HCT116 (cell line): ENCODE data around the gene C19orf25. TPM values are rescaled to one million over a fixed set of nuclear protein-coding genes. Genes with fewer than 3 reads are reported as not detected.

Source experiments
- ATAC-seq: fragments of 200-7000 bp; cut with Tn5 transposase; 2 replicates; pipeline ENCODE4 v1.9.1; 2020; ENCODE audit warnings: mild to moderate bottlenecking, moderate library complexity
- BruUV-seq: library from RNA; stranded (reverse); fragments of 400-500 nt; replicated peaks from 2 replicates; lab custom pipeline; 2021; lab: Mats Ljungman, UMichigan
- CTCF ChIA-PET: fragments of 300-600 bp; sonication (Branson Sonifier 250); formaldehyde crosslinking; loops from one replicate; lab custom pipeline; 2021; ENCODE audit warnings: antibody characterized with exemption; lab: Charles Lee
- POLR2A ChIA-PET: fragments of 300-600, 350-600 bp; sonication (Branson Sonifier 250); formaldehyde crosslinking; loops from one replicate; lab custom pipeline; 2021; ENCODE audit warnings: antibody characterized with exemption; lab: Charles Lee
- RAD21 ChIA-PET, 2 experiments: fragments of 300-600 bp; sonication (Branson Sonifier 250); formaldehyde crosslinking; loops; one replicate each; lab custom pipeline; 2023; ENCODE audit warnings: low total read pairs in 2 of 2; ENCODE audit not compliant: uncharacterized antibody in 2 of 2, unreplicated experiment in 2 of 2, low non-redundant PET in 1 of 2; lab: Charles Lee
- DNase-seq: peaks from one replicate; pipeline ENCODE4 v3.0.0-alpha.2; 2010; ENCODE audit warnings: low read depth, low spot score
- H2AFZ ChIP-seq: fragments of 200-600 bp; shearing (Covaris generic), sonication (generic); 2 replicates; pipeline ENCODE4 v1.6.1; 2017; ENCODE audit warnings: low read depth, mixed run types, mixed read lengths, antibody characterized with exemption, low read length; ENCODE audit not compliant: poor library complexity, severe bottlenecking
- H3K27ac ChIP-seq: 2 replicates; pipeline ENCODE4 v1.5.1; 2012; ENCODE audit warnings: low read depth, low read length
- H3K27me3 ChIP-seq: fragments of 200-600 bp; sonication (generic); 2 replicates; pipeline ENCODE4 v1.6.1; 2016; ENCODE audit warnings: mixed run types, low read length, mixed read lengths; ENCODE audit not compliant: insufficient read depth
- H3K36me3 ChIP-seq, 2 experiments: fragments of 200-500 bp in 1 of 2; fragments of 200-600 bp in 1 of 2; sonication (Bioruptor generic) in 1 of 2; sonication (generic) in 1 of 2; 2 replicates each; pipeline versions ENCODE4 v1.5.1 to v1.6.1; 2014 to 2016; ENCODE audit warnings: low read length in 2 of 2, inconsistent platforms in 1 of 2, mixed read lengths in 1 of 2, mixed run types in 1 of 2; ENCODE audit not compliant: insufficient read depth in 2 of 2, control insufficient read depth in 1 of 2
- H3K4me1 ChIP-seq, 2 experiments: fragments of 200-600 bp in 1 of 2; sonication (generic) in 1 of 2; 2 replicates each; pipeline versions ENCODE4 v1.5.1 to v1.6.1; 2012 to 2017; ENCODE audit warnings: low read length in 2 of 2, inconsistent platforms in 1 of 2, mild to moderate bottlenecking in 1 of 2, mixed read lengths in 1 of 2, mixed run types in 1 of 2, moderate library complexity in 1 of 2; ENCODE audit not compliant: insufficient read depth in 2 of 2, control insufficient read depth in 1 of 2
- H3K4me2 ChIP-seq: fragments of 200-600 bp; sonication (generic); 2 replicates; pipeline ENCODE4 v1.6.1; 2017; ENCODE audit warnings: mixed run types, low read length, mixed read lengths
- H3K4me3 ChIP-seq, 2 experiments: fragments of 200-600 bp in 1 of 2; sonication (generic) in 1 of 2; replicated peaks in 1 of 2; 2 replicates each; pipeline ENCODE4 v1.5.1; 2011 to 2016; ENCODE audit warnings: low read length in 2 of 2, control low read depth in 1 of 2, low read depth in 1 of 2, mild to moderate bottlenecking in 1 of 2, mixed read lengths in 1 of 2, mixed run types in 1 of 2
- H3K79me2 ChIP-seq: fragments of 200-600 bp; sonication (generic); 2 replicates; pipeline ENCODE4 v1.6.1; 2017; ENCODE audit warnings: mild to moderate bottlenecking, mixed run types, low read length, moderate library complexity, mixed read lengths; ENCODE audit not compliant: insufficient read depth
- H3K9ac ChIP-seq: fragments of 200-600 bp; sonication (generic); 2 replicates; pipeline ENCODE4 v1.6.1; 2016; ENCODE audit warnings: low read length, mixed read lengths
- H3K9me2 ChIP-seq: fragments of 200-600 bp; sonication (generic), shearing (Covaris generic); 2 replicates; pipeline ENCODE4 v1.6.1; 2017; ENCODE audit warnings: mixed run types, mild to moderate bottlenecking, moderate library complexity; ENCODE audit not compliant: insufficient read depth
- H3K9me3 ChIP-seq, 2 experiments: fragments of 200-500 bp in 1 of 2; fragments of 200-600 bp in 1 of 2; sonication (Bioruptor generic) in 1 of 2; sonication (generic) in 1 of 2; 2 replicates each; pipeline ENCODE4 v1.6.1; 2014 to 2017; ENCODE audit warnings: low read length in 2 of 2, mixed read lengths in 2 of 2, inconsistent platforms in 1 of 2, low read depth in 1 of 2, mild to moderate bottlenecking in 1 of 2, mixed run types in 1 of 2, moderate library complexity in 1 of 2; ENCODE audit not compliant: control insufficient read depth in 1 of 2, insufficient read depth in 1 of 2
- H4K20me1 ChIP-seq: fragments of 200-600 bp; sonication (generic), shearing (Covaris generic); 2 replicates; pipeline ENCODE4 v1.6.1; 2017; ENCODE audit warnings: mixed run types, mild to moderate bottlenecking, moderate library complexity; ENCODE audit not compliant: insufficient read depth
- ATF3 ChIP-seq: IDR thresholded peaks from 2 replicates; pipeline ENCODE4 v1.6.1; 2012
- ELF1 ChIP-seq: IDR thresholded peaks from 2 replicates; pipeline ENCODE4 v1.6.1; 2012; ENCODE audit warnings: low read depth, borderline replicate concordance
- EZH2 ChIP-seq: fragments of 200-600 bp; sonication (generic); IDR thresholded peaks from 2 replicates; pipeline ENCODE4 v1.6.1; 2017; ENCODE audit warnings: antibody characterized with exemption, mixed run types
- FOSL1 ChIP-seq: IDR thresholded peaks from 2 replicates; pipeline ENCODE4 v1.6.1; 2012; ENCODE audit warnings: low read depth
- POLR2AphosphoS5 ChIP-seq: IDR thresholded peaks from 2 replicates; pipeline ENCODE4 v1.6.1; 2011; ENCODE audit warnings: mild to moderate bottlenecking, low read depth, low read length, moderate library complexity
- REST ChIP-seq: IDR thresholded peaks from 2 replicates; pipeline ENCODE4 v1.6.1; 2012; ENCODE audit warnings: low read depth
- SIN3A ChIP-seq: IDR thresholded peaks from 2 replicates; pipeline ENCODE4 v1.6.1; 2012; ENCODE audit warnings: low read depth
- ZFX ChIP-seq: fragments of 450-650 bp; IDR thresholded peaks from 2 replicates; pipeline ENCODE4 v1.6.1; 2017
- intact Hi-C: fragments of 100-400 bp; cut with micrococcal nuclease; formaldehyde crosslinking; loops from 2 replicates; pipeline ENCODE4 v1.10.0; 2022
- total RNA-seq: library from RNA; stranded (reverse); gene quantifications from one replicate; pipeline ENCODE4 v1.2.1, GENCODE V29; 2021; ENCODE audit not compliant: unreplicated experiment
- TF ChIP-seq, protein P1 (sequence below), 3 experiments: fragments of 200-600 bp in 1 of 3; sonication (generic) in 1 of 3; IDR thresholded peaks in 2 of 3; conservative IDR thresholded peaks in 1 of 3; 2 replicates each; pipeline ENCODE4 v1.5.1; 2012 to 2017; ENCODE audit warnings: low read depth in 2 of 3, low read length in 2 of 3, antibody characterized with exemption in 1 of 3, borderline replicate concordance in 1 of 3, control low read depth in 1 of 3, mild to moderate bottlenecking in 1 of 3, mixed read lengths in 1 of 3, mixed run types in 1 of 3, moderate library complexity in 1 of 3; ENCODE audit not compliant: insufficient read depth in 1 of 3

The C19orf25 gene
- total RNA-seq, 1 experiment from 2014 or later, result 48.8 TPM

DNA sequence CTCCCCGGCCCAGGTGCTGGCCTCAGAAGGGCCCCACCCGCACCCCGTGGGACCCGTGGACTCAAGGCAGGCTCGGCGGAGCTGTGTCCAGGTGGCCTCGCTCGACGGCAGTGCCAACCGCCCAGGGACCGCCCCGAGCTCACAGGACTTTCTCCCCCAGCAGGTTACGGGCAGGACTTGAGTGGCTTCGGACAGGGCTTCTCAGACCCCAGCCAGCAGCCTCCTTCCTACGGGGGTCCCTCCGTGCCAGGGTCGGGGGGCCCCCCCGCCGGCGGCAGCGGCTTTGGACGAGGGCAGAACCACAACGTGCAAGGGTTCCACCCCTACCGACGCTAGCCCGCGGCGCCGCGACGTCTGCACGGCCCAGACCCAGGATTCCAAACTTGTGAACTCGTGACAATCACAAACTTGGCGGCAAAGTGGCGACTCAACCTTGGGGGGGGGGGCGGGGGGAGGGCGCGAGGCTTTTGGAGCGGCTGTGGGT lies 44.4 kb downstream of the C19orf25 start:
- BruUV-seq, result no TSS peak
- Histone ChIP-seq H3K9me2 (no peaks in the 10 kb centered on the region), H4K20me1 (peaks cover 3% of the 10 kb centered on the region; the same call in 1 of the 2 replicates), H3K79me2 (peaks cover 34% of the 10 kb centered on the region), H3K27me3 (no peaks in the 10 kb centered on the region), H3K4me1 (peaks cover 11 to 23% of the 10 kb centered on the region in 2 experiments; a peak in 3 of 4 replicates), H3K9ac (no peak overlapping the region), H2AFZ (no peak overlapping the region), H3K4me2 (no peak overlapping the region), H3K9me3 (no peaks in the 10 kb centered on the region), H3K4me3 (no peak overlapping the region), H3K36me3 (peaks cover 22 to 38% of the 10 kb centered on the region in 2 experiments), H3K27ac (no peak overlapping the region)
- ATAC-seq, result no peak
- ChIA-PET RAD21 (no interaction called here), POLR2A (no interaction called here)
- intact Hi-C loops, result no loop called here
- DNase-seq, result no peak
- no peak for TF ChIP-seq REST
- TF ChIP-seq SIN3A, result no peak
- TF ChIP-seq, protein P1, sequence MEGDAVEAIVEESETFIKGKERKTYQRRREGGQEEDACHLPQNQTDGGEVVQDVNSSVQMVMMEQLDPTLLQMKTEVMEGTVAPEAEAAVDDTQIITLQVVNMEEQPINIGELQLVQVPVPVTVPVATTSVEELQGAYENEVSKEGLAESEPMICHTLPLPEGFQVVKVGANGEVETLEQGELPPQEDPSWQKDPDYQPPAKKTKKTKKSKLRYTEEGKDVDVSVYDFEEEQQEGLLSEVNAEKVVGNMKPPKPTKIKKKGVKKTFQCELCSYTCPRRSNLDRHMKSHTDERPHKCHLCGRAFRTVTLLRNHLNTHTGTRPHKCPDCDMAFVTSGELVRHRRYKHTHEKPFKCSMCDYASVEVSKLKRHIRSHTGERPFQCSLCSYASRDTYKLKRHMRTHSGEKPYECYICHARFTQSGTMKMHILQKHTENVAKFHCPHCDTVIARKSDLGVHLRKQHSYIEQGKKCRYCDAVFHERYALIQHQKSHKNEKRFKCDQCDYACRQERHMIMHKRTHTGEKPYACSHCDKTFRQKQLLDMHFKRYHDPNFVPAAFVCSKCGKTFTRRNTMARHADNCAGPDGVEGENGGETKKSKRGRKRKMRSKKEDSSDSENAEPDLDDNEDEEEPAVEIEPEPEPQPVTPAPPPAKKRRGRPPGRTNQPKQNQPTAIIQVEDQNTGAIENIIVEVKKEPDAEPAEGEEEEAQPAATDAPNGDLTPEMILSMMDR (IDR thresholded peaks at IDR 0.05 in 2 of 3, conservative IDR thresholded peaks at IDR 0.05 in 1 of 3; ENCODE audit: borderline replicate concordance in 1 of 3, insufficient read depth in 1 of 3, low read depth in 2 of 3, low read length in 2 of 3), result no peak
- no peak for TF ChIP-seq POLR2AphosphoS5
- no peak for TF ChIP-seq FOSL1
- no peak for TF ChIP-seq ELF1
- no peak for TF ChIP-seq ZFX
- no peak for TF ChIP-seq EZH2
- no peak for TF ChIP-seq ATF3
- TF ChIP-seq, all 23 proteins: peak for 0
- CTCF ChIA-PET, result no interaction called here
